Motor neuron (in vitro differentiated cells): Measurements from ENCODE around the gene FAM20A. TPM values are rescaled to one million over a fixed set of nuclear protein-coding genes. Genes with fewer than 3 reads are reported as not detected.

Experiments used
- ATAC-seq, 8 experiments: fragments of 200-7000 bp; cut with Tn5 transposase; replicated peaks in 6 of 8; 2 replicates each; pipeline ENCODE4 v1.8.0; 2021; ENCODE audit warnings: mild to moderate bottlenecking in 8 of 8, moderate library complexity in 8 of 8
- H3K27ac ChIP-seq, 2 donors: fragments of 250-450 bp; sonication (Bioruptor Pico); 2 replicates each; pipeline ENCODE4 v1.9.0; 2021; ENCODE audit warnings: antibody characterized with exemption in 2 of 2, mild to moderate bottlenecking in 2 of 2, moderate library complexity in 1 of 2
- H3K4me1 ChIP-seq, 2 donors: fragments of 250-450 bp; sonication (Bioruptor Pico); replicated peaks in 1 of 2; 2 replicates each; pipeline ENCODE4 v1.6.1; 2021; ENCODE audit warnings: antibody characterized with exemption in 2 of 2, mild to moderate bottlenecking in 2 of 2, moderate library complexity in 1 of 2
- H3K4me3 ChIP-seq, 5 donors: fragments of 250-450 bp; sonication (Bioruptor Pico); 2 replicates each; pipeline ENCODE4 v1.9.0; 2021; ENCODE audit warnings: antibody characterized with exemption in 5 of 5, mild to moderate bottlenecking in 5 of 5, moderate library complexity in 4 of 5
- WGBS, 10 experiments: fragments of 450-650 bp; shearing (Covaris generic); methylation state at CpG; one replicate each; pipeline ENCODE4 v1.0.0; 2022; 5-methylcytosine and 5-hydroxymethylcytosine counted together
- in situ Hi-C, 9 experiments: fragments of 400-800 bp; cut with MboI; loops; one replicate each; pipeline ENCODE4 v1.15.0; 2021; ENCODE audit warnings: low sequenced_read_pairs in 9 of 9, low pct_unique_long_range_greater_than_20kb in 2 of 9; ENCODE audit not compliant: unreplicated experiment in 9 of 9
- total RNA-seq, 8 experiments: library from RNA; unstranded; fragments of 300-600 nt; gene quantifications; 2 replicates each; pipeline versions ENCODE4 v1.2.3 to v1.2.4, GENCODE V29; 2022

The FAM20A gene
- total RNA-seq, 8 experiments from 2014 or later = 1.6 to 12.1 (median 3.5) TPM

- Histone ChIP-seq H3K4me3 (no peak overlapping the region), H3K27ac (no peak overlapping the region), H3K4me1 (no peaks in the 10 kb centered on the region)
- WGBS, 10 experiments = 27 to 88% (median 77%) methylated on average over 1 to 3 of the region's 3 CpGs; no CpG with 5 or more reads in 2 of the 10 experiments
- in situ Hi-C loops = no loop called here
- no peak for ATAC-seq
Measured at GRCh38 chr17:68565661-68566441, 35.3 kb downstream of the FAM20A start.

DNA sequence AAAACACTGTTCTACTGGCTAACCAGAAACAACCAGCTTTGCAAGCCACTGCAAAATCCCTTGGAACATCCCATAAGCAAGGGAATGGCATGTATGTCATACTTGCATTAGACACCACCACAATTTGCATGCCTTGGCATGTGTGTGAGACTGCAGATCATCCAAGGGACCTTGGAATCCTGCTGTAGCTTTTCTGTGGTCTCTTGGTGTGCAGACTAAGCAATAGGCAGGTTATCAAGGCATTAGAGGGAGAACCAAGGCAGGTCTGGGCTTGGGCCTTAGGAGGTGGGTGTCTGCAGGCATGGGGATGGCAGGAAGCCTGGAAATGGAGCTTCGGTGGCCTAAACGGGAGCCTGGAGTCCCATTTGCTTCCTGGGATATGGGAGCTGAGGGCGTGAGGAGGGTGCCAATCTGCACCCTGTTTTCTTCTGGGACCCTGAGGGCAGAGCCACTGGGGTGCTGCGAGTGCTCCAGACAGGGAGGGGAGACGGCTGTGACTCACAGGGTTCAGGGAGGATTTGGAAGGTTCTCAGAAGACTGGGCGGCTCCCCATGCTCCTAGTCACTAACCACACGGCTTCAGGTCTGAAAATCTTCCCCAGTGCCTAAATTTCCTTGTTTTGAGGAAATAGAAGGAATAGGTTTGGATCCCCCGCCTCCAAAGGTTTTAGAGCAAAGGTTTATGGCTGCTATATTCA, 36.6 kb downstream of the FAM20A start:
- Histone ChIP-seq H3K4me1 (no peaks in the 10 kb centered on the region), H3K4me3 (no peak overlapping the region), H3K27ac (no peak overlapping the region)
- in situ Hi-C loops = no loop called here
- 80 to 100% (median 80%) methylated on average over 1 to 3 of the region's 8 CpGs; no CpG with 5 or more reads in 6 of the 10 experiments for WGBS, 10 experiments
- peak in 3 of 8 experiments; percentile 10 to 40 (median 38) for ATAC-seq

DNA sequence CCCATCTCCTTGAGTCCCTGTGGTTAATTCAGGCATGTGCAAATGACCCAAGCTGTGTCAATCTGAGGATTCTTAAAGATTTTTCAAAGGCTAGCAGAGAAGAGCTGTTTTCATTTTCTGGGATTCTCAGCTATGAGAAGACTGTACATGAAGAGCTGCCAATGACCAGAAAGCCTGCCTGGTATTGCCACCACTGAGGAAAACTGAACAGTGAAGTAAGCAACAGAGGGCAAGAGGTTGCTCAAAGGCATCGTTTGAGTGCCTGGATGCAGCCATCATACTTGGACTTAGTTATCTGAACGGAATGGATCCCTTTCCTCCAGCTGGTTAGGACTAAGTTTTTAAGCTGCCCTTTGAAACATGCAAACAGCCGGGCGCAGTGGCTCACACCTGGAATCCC, 38.4 kb downstream of the FAM20A start:
- peaks cover 0 to 3% of the 10 kb centered on the region in 2 donors for H3K4me1 ChIP-seq
- H3K27ac ChIP-seq = no peak overlapping the region
- peak in 2 of 8 experiments; percentile 47 to 55 for ATAC-seq
- H3K4me3 ChIP-seq = no peak overlapping the region
- in situ Hi-C loops = no loop called here
- WGBS, 10 experiments = 43 to 85% (median 82%) methylated on average over 1 to 4 of the region's 4 CpGs; no CpG with 5 or more reads in 7 of the 10 experiments

DNA sequence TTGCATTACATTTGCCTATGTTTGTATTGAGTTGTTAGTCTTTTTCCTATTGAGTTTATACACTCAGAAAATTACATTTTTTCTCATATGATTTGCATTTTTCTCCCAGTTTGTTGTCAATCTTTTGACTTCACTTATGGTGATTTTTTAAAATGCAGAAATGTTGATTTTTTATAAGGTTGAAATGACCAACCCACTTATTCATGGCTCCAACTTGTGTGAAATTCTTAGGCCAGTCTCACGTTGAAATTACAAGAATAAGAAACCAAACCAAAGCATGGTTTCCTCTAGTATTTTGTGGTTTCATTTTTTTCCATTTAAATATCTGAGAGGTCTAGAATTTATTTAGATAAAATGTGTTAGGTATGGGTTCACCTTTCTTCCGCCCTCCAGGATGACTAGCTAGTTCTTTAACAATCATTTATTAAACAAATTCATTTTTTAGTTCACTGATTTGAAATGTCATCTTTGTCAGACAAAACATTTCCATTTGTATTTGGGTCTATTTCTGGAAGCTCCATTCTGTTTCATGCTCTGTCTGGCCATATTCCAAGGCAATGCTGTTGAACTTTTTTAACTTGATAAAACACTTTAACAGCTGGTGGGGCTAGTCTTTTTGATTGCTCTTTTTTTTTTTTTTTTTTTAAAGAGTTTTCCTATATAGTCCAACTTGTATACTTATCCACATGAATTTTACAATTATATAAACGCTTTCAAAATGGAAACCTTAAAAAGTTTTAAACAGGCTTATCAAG, 40.0 kb downstream of the FAM20A start:
- peak in 3 of 8 experiments; percentile 35 to 70 (median 58) for ATAC-seq
- WGBS, 10 experiments = 19 to 92% (median 74%) methylated on average over 2 to 3 of the region's 3 CpGs
- Histone ChIP-seq H3K4me3 (no peak overlapping the region), H3K27ac (no peak overlapping the region), H3K4me1 (peaks cover 0 to 3% of the 10 kb centered on the region in 2 donors)
- in situ Hi-C loops = no loop called here

GRCh38 chr17:68559316-68559715, 41.9 kb downstream of the FAM20A start:
- Histone ChIP-seq H3K4me3 (no peak overlapping the region), H3K27ac (no peak overlapping the region), H3K4me1 (peaks cover 0 to 3% of the 10 kb centered on the region in 2 donors)
- in situ Hi-C loops = no loop called here
- ATAC-seq = no peak
- WGBS, 10 experiments = 0 to 43% (median 8%) methylated on average over 1 of the region's 1 CpG; no CpG with 5 or more reads in 1 of the 10 experiments

GRCh38 chr17:68556551-68556950, 44.6 kb downstream of the FAM20A start:
- no peak overlapping the region for H3K27ac ChIP-seq
- ATAC-seq = no peak
- H3K4me3 ChIP-seq = no peak overlapping the region
- 54 to 100% (median 71%) methylated on average over 1 to 3 of the region's 4 CpGs; no CpG with 5 or more reads in 1 of the 10 experiments for WGBS, 10 experiments
- H3K4me1 ChIP-seq = peaks cover 0 to 3% of the 10 kb centered on the region in 2 donors
- in situ Hi-C loops = no loop called here

- no peak overlapping the region for H3K4me3 ChIP-seq
- peak in 4 of 8 experiments; percentile 21 to 84 (median 51) for ATAC-seq
- 0 to 84% (median 73%) methylated on average over 2 to 10 of the region's 12 CpGs for WGBS, 10 experiments
- in situ Hi-C loops = loop anchor here in 3 of 9 experiments (25.0 kb wide), 2 partner anchors 193 to 218 kb away; no protein-coding TSS in a partner anchor
- H3K27ac ChIP-seq = no peak overlapping the region
- peaks cover 0 to 2% of the 10 kb centered on the region in 2 donors for H3K4me1 ChIP-seq
Measured at GRCh38 chr17:68544111-68544915, 56.9 kb downstream of the FAM20A start.

DNA sequence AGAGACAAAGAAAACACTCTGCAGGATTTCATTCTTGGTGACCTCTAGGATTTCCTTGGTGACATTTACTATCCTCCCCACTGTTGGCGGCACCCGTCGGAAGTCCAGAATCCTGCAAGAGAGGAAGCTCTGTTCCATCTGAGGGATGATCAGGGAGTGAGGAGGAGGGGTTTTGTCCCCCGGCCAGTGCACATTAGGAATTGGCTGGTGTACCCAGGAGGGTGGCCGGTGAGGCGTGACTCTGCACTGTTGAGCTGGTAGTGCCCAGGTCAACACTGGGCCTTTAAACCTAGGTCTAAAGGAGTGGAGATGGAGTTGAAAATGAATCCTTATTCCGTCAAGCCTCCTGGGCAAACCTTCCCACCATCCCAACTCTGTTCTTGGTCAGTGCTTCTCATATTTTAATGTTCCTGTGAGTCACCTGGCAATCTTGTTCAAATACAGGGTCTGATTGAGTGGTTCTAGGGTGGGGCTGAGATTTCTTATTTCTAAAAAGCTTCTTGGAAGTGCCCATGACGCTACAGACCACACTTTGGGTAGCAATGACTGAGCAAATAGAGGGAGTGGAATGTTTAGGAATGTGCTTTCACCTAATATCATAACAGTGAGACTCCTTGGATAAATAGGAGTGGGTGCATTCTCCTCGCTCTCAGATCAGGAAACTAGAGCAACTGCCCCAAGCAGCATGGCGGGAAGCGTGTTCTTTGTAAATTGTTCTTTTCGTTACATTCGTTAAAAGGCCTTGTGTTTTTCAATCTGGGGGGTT, 58.3 kb downstream of the FAM20A start:
- no peak overlapping the region for H3K4me3 ChIP-seq
- in situ Hi-C loops = loop anchor here in 3 of 9 experiments (25.0 kb wide), 2 partner anchors 194 to 219 kb away; no protein-coding TSS in a partner anchor
- peaks cover 0 to 2% of the 10 kb centered on the region in 2 donors for H3K4me1 ChIP-seq
- no peak overlapping the region for H3K27ac ChIP-seq
- 87 to 100% (median 98%) methylated on average over 1 to 8 of the region's 13 CpGs; no CpG with 5 or more reads in 1 of the 10 experiments for WGBS, 10 experiments
- ATAC-seq = peak in 1 of 8 experiments; percentile 39

DNA sequence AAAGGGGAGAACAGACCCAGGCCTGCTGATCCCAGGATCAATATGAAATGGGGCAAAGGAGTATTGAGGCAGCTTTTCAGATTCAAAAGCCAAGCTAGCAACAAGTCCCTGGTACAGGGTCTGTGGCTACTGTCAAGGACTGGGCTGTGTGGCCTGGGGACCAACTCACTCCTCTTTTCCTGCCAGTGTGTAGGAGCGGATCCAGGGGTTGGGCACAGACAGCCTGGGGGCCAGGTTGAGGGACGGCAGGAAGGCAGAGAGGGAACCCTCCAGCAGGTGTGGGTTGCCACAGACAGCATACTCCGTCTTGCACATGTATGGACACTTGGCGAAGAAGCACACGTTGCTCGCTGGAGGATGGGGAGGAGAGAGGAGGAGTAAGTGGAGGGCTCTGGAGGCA, 59.4 kb downstream of the FAM20A start:
- in situ Hi-C loops = loop anchor here in 3 of 9 experiments (25.0 kb wide), 2 partner anchors 195 to 220 kb away; no protein-coding TSS in a partner anchor

DNA sequence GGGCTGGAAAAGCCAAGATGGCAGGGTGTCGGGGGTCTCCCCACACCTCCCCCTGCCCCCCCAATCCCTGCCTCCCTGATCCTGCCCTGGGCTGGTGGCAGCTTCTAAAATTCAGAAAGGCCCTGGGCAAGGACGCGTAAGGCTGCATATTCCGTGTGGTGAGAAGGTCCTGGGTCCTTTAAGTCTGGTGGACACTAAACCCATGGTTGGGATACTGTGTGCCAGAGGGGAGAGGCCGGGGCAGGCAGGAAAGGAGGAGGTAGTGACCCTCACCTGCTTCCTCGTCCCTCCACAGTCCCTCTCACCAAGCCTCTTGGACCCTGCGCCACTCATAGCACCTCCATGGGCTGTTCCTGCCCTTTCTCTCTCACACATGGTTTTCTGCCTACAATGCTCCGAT, 60.2 kb downstream of the FAM20A start:
- peaks cover 0 to 2% of the 10 kb centered on the region in 2 donors for H3K4me1 ChIP-seq
- ATAC-seq = peak in 1 of 8 experiments; percentile 14
- in situ Hi-C loops = loop anchor here in 3 of 9 experiments (25.0 kb wide), 2 partner anchors 196 to 221 kb away; no protein-coding TSS in a partner anchor
- WGBS, 10 experiments = 83 to 100% (median 100%) methylated on average over 1 to 3 of the region's 8 CpGs; no CpG with 5 or more reads in 6 of the 10 experiments
- H3K4me3 ChIP-seq = no peak overlapping the region
- no peak overlapping the region for H3K27ac ChIP-seq

More for the DNA sequence above, 59.4 kb downstream of the FAM20A start:
- H3K4me1 ChIP-seq = peaks cover 0 to 2% of the 10 kb centered on the region in 2 donors
- 84 to 94% (median 88%) methylated on average over 3 to 6 of the region's 6 CpGs; no CpG with 5 or more reads in 6 of the 10 experiments for WGBS, 10 experiments
- H3K4me3 ChIP-seq = no peak overlapping the region
- ATAC-seq = no peak
- no peak overlapping the region for H3K27ac ChIP-seq
